ENCODE results near the gene UBR1.
"Not testable (repeated sequence)": the region's sequence is repeated elsewhere in the genome, so short reads cannot be mapped to it uniquely, and the experiment has no call there.

Gene UBR1
- total RNA-seq: 38.9 to 99.0 (median 68.0) reads per million in 18 experiments

DNA sequence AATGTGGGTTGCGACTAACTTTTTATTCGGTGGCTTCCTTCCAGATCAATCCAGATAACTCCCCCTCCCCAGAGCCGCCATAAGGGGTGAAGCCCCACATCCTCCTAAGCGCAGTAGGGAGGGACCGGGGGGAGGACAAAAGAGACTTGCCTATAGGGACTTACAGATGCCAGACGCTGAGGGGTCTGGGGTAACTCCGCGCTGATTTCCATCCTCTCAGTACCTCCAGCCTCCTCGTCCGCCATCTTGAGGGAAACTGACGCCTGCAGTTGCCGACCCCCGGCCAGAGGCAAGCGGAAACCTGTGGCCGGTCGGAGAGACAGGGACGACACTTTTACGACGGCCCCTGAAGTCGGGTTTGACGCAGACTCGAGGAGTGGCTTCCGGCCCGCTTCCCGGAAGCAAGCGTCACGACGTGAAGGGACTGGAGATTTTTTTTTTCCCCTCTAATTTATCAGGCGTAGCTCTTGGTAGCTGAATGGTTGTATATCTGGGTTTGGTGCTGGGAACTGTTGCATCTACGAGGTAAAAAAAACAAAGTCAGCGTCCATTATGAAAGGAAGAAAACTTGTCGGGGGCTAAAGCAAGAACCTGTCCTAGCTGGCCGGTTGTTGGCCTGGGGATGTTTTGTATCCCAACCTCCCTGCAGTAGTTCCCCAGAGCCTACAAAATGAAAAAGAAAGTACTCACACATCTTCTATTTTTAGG is at the start of gene UBR1:
TSS of gene UBR1 (minus strand) at position 261 of the 708 bp plus-strand sequence. CDS start at position 245, 16 bp downstream.
- DNase-seq: peak; percentile 87 to 93

DNA sequence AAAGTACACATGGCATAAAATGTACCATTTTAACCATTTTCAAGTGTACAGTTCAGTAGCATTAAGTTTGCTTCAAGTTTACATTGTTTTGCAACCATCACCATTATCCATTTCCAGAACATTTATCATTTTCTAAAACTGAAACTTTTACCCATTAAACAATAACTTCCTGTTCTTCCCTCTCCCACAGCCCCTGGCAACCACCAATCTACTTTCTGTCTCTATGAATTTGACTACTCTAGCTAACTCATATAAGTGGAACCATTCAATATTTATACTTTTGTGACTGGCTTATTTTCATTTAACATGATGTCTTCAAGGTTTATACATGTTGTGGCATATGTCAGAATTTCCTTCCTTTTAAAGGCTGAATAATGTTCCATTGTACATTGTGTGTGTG is 47.4 kb upstream of the UBR1 start:
- no peak for DNase-seq

DNA sequence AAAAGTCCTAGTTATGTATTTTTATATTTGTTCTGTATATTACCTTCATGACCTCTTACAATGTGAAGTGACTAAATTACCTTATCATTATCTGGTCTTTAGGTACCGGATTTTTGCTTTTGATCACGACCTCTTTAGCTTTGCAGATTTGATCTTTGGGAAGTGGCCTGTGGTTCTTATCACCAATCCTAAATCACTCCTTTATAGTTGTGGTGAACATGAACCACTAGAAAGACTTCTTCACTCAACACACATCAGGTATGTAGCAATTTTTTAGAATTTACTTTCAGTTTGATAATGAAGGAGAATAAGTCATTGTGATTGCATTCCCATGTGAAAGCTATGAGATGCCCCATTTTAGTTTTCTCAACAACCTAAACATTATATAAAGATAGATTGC is 45.9 kb upstream of the UBR1 start:
- no peak for DNase-seq

DNA sequence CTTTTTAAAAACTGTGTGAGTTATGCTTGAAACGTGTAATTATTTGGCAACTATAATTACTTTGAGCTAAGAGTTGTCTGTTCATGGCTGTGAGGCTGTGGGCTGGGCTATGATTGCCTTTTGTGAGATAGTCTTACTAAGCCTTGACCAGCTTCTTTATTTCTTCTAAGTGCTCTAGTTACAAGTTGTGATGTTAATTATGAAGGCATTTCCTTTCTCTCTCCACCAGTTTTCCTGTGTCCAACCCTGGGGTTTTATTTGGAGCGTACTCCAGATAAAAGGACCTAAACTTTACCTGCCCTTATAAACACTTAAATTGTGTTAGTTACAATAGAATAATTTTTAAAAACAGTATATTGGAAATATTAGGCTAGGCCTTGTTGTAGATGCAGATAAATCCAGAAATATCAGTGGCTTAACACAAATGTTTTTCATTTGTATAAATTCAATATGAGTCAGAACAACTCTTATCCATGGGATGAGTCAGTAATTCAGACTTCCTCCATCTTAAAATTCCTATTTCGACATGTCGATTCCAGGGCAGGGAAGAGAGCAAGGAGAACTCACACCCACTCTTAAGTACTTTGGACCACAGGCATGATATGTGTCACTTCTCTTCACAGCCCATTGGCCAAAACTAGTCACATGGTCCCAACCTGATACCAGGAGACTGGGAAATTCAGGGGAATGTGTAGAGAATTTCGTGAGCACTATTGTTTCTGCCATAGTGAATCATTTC is 44.5 kb upstream of the UBR1 start:
- peak; percentile 47 to 64 for DNase-seq

DNA sequence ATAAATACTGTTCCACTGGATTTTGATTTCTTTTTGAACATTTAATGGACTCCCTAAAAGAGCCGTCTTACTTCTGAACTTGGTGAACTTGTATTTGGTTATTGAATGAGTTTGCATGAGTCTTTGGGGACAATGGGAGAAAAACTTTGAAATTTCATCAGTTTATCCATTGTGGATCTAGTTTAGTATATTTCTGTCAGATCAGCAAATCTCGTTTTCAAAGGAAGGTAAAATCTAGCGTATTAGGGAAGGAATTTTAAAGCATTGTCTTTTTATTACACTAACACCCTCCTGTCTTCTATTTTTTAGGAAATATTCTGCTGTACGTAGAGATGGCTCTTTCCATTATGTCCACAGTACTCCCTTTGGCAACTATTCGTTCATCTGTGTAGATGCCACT is 40.3 kb upstream of the UBR1 start:
- no peak for DNase-seq

DNA sequence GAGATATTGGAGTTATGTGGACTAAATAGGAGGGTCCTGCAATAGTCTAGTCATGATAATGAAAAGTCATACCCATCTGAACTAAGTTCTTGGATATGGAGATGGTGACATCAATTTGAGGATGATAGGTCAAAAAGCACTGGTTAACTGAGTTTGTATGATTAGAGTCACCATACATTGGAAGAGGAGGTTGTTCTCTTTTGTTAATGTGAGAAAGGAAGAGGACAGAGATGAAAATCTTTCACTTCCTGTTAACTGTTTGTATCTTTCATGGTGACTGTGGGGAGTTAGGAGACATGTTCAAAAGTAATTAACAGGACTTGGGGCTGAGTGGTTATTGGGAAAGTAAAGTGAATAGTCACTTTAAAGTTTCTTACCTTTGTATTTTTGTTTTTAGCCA is 38.7 kb upstream of the UBR1 start:
- DNase-seq: peak in 1 of 2 donors; percentile 32

DNA sequence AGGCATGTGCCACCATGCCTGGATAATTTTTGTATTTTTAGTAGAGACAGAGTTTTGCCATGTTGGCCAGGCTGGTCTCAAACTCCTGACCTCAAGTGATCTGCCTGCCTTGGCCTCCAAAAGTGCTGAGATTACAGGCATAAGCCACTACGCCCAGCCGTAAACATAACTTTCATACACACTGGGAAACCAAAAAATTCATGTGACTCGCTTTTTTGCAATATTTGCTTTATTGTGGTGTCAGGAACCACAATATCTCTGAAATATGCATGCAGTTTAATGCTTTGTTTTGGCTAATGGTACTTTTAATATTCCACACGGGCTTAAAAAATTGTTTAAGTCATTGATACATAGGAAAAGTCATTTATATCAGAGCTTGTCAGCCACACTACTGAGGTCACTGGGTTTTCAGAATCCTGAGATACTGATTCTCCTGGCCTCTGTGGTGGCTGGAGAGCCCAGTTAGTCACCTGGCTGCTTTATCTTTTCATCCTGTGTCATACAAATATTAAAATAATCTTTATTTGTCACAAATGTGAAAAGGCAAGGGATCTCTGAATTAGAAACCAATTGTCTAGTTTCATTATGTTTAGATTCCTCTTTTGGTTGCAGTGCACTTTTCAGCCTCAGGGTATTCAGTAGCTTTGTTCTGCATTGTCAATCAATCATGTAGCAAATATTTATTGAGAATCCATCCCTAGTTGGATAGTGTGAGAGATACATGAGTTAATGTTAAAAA is 37.5 kb upstream of the UBR1 start:
- DNase-seq: peak in 1 of 2 donors; percentile 24

DNA sequence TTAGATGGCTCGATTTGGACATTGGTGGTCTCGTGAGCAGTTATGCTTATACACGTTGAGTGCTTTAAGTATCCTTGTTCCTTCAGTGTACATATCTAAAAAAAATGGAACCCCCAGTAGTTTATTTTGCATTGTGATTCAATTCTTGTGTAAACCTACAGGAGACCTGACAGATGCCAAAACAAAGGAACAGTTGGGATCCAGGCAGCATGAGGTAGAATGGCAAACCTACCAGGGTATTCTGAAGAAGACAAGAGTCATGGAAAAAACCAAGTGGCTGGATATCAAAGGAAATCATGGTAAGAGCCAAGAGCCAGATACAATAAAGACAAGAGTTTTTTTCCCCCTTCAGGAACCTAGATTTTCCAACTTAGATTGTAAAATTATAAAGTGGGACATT is 29.5 kb upstream of the UBR1 start:
- no peak for DNase-seq

DNA sequence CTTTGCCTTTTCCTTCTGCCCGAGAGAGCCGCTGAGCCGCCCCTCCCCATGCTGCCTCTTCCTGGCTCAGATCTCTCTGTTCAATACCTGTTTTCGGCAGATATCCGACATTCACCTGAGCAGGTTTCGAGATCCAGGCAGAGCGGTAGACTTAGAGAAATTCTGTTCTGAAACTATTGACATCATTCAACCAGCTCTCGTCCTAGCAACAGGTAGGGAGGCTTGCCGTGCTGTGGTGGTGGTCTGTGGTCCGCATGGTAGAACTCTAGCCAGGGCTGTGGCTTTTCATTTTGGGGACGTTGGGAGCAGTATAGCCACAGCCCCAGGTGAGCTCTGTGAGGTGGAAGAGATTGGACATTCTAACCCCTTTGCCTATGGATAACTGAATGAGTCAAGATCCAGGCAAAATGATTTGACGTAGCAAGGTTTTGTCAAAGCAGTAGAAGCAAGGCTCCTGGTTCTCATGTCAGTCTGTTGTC is 28.4 kb upstream of the UBR1 start:
- no peak for DNase-seq

DNA sequence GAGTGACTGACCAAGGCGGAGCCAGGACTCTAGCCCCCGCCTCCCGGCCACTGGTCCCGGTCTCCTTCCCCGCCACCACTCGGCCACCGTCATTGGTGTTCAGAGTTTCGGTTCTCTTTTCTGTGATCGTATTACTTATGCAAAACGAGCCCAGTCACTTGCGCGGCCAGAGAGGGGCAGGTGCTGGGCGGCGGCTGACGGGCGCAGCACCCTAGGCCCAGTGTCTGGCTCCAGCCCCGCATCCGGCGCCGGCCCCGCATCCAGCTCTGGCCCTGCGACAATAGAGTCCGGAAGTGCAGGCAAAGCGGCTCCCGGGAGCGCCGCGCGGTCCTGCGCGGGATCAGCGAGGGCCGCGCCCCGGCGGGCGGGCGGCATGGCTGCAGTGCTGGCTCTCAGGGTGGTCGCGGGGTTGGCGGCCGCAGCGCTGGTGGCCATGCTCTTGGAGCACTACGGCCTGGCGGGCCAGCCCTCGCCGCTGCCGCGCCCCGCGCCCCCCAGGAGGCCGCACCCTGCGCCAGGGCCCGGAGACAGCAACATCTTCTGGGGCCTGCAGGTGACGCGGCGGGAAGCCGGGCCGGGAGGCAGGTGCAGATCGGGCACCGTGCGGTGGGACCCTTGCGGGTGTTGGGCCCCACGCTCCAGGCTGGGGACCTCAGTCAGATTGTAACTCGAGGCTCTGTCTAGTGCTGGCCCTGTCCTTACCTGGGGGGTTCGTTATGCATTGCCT is 27.8 kb upstream of the UBR1 start, which contains the start of gene TMEM62:
TSS of gene TMEM62 (plus strand) at position 157 of the 727 bp plus-strand sequence. CDS start at position 374, 217 bp downstream.
- peak; percentile 92 for DNase-seq

DNA sequence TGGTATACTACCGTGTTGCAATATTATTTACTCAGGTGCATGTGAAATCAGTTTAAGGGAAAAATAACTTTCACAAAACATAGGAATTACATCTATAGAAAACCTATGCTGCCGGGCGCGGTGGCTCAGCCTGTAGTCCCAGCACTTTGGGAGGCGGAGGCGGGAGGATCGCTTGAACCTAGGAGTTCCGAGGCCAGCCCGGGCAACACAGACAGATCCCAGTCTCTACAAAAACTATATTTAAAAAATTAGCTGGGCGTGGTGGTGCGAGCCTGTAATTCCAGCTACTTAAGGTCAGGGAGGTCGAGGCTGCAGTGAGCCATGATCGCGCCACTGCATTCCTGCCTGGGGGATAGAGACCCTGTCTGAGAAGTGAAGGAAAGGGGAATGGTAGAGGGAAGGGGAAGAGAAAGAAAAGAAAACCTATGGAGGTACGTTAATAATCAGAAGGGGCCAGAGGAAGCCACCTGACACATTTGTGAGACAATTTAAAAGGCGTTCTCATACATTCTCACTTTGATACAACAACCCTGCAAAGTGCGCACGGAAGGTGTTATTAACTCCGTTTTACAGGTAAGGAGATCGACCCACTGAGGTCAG is 27.1 kb upstream of the UBR1 start:
- DNase-seq: no peak

DNA sequence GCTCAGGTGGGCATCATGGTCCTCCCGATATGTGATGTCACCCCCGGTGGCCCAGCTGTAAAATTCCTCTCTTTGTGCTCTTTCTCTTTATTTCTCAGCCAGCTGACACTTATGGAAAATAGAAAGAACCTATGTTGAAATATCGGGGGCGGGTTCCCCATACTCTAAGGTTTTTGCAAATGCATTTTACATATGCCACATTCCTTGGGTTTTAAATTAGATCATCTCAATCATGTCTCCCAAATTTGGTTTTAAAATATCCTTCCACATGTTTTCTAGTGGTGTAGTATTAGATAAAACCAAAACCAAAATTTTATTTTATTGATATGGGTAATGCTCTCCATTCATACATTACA is 23.1 kb upstream of the UBR1 start:
- peak; percentile 48 to 49 for DNase-seq

DNA sequence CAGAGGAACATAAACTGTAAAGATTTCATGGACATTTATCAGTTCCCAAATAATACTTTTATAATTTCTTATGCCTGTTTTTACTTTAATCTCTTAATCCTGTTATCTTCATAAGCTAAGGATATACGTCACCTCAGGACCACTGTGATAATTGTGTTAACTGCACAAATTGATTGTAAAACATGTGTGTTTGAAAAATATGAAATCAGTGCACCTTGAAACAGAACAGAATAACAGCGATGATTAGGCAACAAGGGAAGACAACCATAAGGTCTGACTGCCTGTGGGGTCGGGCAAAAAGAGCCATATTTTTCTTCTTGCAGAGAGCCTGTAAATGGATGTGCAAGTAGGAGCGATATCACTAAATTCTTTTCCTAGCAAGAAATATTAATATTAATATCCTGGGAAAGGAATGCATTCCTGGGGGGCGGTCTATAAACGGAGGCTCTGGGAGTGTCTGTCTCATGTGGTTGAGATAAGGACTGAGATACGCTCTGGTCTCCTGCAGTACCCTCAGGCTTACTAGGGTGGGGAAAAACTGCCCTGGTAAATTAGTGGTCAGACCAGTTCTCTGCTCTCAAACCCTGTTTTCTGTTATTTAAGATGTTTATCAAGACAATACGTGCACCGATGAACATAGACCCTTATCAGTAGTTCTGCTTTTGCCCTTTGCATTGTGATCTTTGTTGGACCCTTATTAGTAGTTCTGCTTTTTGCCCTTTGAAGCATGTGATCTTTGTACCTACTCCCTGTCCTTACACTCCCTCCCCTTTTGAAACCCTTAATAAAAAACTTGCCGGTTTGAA is 22.5 kb upstream of the UBR1 start:
- DNase-seq: not testable (repeated sequence)

DNA sequence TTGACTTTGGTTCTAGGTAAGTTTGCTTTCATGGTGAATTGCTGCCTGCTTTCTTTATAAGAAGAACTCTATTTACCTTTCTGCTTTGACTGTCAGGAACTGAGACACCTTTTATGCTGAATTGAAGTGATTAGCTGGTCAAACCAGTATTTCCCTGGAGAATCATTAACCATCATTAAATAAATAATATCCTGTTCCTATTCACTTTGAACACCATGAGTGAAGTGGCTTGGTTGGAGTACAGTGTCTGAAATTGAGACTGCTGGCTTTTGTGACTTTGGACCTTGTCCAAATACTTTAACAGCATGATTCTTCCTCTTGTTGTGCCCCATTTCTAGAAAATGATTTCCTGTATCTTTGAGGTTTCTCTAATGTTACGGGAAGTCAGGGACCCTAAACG is 21.9 kb upstream of the UBR1 start:
- peak in 1 of 2 donors; percentile 26 for DNase-seq

DNA sequence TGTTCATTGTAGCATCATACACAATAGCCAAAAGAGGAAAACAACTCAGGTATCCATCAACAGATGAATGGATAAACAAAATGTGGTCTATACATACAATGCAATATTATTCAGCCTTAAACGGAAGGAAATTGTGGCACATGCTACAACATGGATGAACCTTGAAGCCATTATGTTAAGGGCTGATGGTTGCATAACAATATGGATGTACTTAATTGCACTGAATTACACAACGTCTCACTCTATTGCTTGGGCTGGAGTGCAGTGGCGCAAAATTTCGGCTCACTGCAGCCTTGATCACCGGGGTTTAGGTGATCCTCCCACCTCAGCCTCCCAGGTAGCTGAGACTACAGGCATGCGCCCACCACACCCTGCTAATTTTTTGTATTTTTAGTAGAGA is 20.5 kb upstream of the UBR1 start:
- DNase-seq: peak; percentile 29 to 74

DNA sequence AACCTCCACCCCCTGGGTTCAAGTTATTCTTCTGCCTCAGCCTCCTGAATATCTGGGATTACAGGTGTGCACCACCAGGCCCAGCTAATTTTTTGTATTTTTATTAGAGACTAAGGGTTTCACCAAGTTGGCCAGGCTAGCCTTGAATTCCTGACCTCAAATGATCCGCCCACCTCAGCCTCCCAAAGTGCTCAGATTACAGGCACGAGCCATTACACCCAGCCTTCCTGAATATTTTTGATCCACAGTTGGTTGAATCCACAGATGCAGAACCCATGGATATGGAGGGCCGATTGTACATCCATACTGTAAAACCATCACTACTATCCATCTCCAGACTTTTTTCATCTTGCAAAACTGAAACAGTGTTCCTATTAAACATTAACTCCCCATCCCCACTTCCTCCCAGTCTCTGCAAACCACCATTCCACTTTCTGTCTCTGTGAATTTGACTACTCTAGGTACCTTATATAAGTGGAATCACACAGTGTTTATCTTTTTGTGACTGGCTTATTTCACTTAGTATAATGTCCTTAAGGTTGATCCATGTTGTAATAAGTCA is 19.3 kb upstream of the UBR1 start:
- no peak for DNase-seq

DNA sequence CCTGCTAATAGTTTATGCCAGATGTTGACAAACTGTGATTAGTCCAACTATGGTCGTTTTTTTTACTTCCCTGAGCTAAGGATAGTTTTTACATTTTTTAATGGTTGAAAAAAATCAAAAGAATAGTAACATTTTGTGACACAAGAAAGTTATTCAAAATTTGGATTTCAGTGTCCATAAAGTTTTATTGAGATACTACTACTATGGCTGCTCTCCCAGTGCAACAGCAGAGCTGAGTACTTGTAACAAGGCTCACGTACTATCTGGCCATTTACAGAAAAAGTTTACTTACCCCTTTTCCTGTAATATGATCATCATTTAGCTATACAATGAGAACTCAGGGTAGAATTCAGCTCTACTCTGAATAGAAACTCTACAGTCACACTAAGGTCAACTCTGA is 16.0 kb upstream of the UBR1 start:
- DNase-seq: no peak

DNA sequence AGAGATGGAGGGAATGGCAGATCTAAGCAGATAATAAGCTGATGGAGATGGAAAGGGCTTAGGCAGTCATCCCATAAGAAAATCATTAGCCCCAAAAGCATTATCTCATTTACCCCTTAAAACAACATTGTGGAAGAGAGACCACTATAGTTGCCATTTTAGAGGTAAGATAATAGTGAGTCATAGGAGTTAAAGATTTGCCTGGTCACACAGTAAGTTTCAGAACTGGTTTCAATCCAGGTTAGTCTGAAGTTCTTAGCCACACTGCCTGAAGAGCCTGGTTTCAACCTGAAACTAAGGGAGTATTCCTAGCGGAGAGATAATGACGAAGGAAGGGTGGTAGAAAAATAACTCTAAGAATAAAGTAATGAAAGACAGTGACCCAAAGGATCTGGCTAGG is 13.0 kb upstream of the UBR1 start:
- DNase-seq: no peak

DNA sequence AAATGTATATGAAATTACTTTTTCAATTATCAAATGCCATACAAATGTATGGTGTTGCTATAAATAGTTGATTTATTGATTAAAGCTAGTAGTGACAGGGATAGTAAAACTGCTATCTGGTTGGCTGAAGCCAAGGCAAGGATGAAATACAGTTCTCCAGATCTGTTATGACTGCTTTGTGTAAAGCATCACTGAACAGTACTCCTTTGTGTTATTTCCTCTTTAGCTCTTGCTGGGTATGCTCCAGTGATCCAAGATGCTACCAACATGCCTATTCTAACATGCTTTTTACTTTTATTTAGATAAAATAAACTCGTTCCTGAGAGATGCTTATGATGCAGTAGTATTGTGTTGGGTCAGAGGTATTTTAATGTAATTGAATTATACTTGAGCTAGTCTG is 12.4 kb upstream of the UBR1 start:
- DNase-seq: no peak

DNA sequence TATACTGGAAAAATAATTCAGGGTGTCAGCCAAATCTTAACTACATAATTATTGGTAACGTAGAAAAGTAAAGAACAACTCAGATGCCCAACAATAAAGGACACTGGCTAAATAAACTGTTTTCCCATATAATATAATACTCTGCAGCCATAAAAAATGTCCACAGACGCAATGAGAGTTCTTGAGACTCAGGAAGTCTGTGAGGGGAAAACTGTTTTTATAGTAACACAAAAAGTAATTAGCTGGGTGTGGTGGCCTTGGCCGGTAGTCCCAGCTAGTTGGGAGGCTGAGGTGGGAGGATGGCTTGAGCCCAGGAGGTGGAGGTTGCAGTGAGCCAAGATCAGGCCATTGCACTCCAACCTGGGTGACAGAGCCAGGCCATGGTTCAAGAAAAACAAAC is 5.5 kb upstream of the UBR1 start:
- no peak for DNase-seq

DNA sequence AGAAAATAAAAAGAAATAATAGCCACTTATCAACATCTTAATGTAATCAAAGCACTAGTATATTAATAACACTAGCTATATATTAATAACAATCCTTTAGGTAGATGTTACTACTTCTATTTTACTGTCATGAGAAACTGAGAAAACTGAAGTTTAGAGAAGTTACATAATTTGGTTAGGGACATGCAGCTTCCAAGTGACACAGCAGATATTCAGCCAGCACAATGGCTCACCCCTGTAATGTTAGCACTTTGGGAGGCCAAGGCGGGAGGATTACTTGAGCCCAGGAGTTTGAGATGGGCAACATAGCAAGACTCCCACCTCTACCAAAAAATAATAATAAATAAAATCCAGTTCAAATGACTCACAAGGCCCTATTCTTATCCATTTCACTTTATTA is 1.9 kb upstream of the UBR1 start:
- DNase-seq: peak; percentile 56 to 59
